Loucy (cell line): ENCODE results near the gene SOD1.

Experiments used
- EZH2phosphoT487 ChIP-seq: fragments of 200-600 bp; IDR thresholded peaks from 2 replicates; pipeline ENCODE4 v1.6.1; 2018; ENCODE audit warnings: antibody characterized with exemption, mild to moderate bottlenecking, moderate library complexity, borderline replicate concordance
- TF ChIP-seq, protein P1 (sequence below): fragments of 200-600 bp; sonication (generic); conservative IDR thresholded peaks from 2 replicates; pipeline ENCODE4 v1.5.1; 2014; ENCODE audit warnings: mild to moderate bottlenecking, antibody characterized with exemption, low read length

DNA sequence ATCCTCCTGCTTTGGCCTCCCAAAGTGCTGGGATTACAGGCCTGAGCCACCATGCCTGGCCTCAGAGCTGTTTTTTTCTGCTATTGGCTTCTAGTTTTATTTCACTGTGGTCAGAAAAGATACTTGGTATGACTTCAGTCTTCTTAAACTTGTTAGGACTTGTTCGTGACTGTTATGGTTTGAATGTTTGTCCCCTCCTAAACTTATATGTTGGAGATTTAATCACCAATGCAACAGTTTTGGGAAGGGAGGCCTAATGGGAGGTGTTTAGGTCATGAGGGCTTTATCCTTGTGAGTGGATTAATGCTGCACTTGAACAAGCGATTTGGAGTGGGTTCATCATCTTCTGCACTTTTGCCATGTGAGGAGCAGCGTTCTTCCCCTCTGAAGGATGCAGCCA, 24.5 kb upstream of the SOD1 start:
- TF ChIP-seq, protein P1, sequence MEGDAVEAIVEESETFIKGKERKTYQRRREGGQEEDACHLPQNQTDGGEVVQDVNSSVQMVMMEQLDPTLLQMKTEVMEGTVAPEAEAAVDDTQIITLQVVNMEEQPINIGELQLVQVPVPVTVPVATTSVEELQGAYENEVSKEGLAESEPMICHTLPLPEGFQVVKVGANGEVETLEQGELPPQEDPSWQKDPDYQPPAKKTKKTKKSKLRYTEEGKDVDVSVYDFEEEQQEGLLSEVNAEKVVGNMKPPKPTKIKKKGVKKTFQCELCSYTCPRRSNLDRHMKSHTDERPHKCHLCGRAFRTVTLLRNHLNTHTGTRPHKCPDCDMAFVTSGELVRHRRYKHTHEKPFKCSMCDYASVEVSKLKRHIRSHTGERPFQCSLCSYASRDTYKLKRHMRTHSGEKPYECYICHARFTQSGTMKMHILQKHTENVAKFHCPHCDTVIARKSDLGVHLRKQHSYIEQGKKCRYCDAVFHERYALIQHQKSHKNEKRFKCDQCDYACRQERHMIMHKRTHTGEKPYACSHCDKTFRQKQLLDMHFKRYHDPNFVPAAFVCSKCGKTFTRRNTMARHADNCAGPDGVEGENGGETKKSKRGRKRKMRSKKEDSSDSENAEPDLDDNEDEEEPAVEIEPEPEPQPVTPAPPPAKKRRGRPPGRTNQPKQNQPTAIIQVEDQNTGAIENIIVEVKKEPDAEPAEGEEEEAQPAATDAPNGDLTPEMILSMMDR, result no peak
- no peak for TF ChIP-seq EZH2phosphoT487
